Endothelial cell of umbilical vein (primary cell): ENCODE results near the gene HSF2BP. TPM values are rescaled to one million over a fixed set of nuclear protein-coding genes. Genes with fewer than 3 reads are reported as not detected.
A peak's percentile ranks its signal among the peaks of the same experiment; 100 is the strongest.

ENCODE experiments used
- BruUV-seq: library from RNA; stranded (reverse); fragments of 400-500 nt; replicated peaks from 2 replicates; lab custom pipeline; 2021; lab: Mats Ljungman, UMichigan
- CTCF ChIA-PET: fragments of 300-600, 350-600 bp; sonication (Branson Sonifier 250); formaldehyde crosslinking; loops from one replicate; lab custom pipeline; 2021; ENCODE audit warnings: antibody characterized with exemption, inconsistent platforms; lab: Charles Lee
- POLR2A ChIA-PET: fragments of 300-600, 350-600 bp; sonication (Branson Sonifier 250); formaldehyde crosslinking; loops from one replicate; lab custom pipeline; 2021; ENCODE audit warnings: antibody characterized with exemption, inconsistent platforms; lab: Charles Lee
- DNase-seq: peaks from one replicate; pipeline ENCODE4 v3.0.0-alpha.2; 2011; ENCODE audit warnings: low read depth, low spot score
- FAIRE-seq: peaks from 2 replicates; lab custom pipeline; 2011; peaks lifted over from hg19 to GRCh38; lab: Jason Lieb, UNC
- H2AFZ ChIP-seq: 2 replicates; pipeline ENCODE4 v1.6.0; 2012; ENCODE audit warnings: low read depth, low read length, control low read depth, inconsistent platforms
- H3K27ac ChIP-seq: 2 replicates; pipeline ENCODE4 v1.5.1; 2011; ENCODE audit warnings: low read depth, mild to moderate bottlenecking, control low read depth, low read length, moderate library complexity; ENCODE audit not compliant: insufficient read depth
- H3K27me3 ChIP-seq, 2 experiments: 2 replicates each; pipeline versions ENCODE4 v1.6.0 to v1.6.1; 2011; ENCODE audit warnings: low read length in 2 of 2, mixed read lengths in 1 of 2; ENCODE audit not compliant: control insufficient read depth in 2 of 2, insufficient read depth in 2 of 2
- H3K36me3 ChIP-seq, 2 experiments: 2 replicates in 1 of 2; 3 replicates in 1 of 2; pipeline ENCODE4 v1.5.1; 2011; ENCODE audit warnings: low read length in 2 of 2, mild to moderate bottlenecking in 1 of 2, moderate library complexity in 1 of 2; ENCODE audit not compliant: control insufficient read depth in 2 of 2, insufficient read depth in 2 of 2; ENCODE audit errors: extremely low read depth in 1 of 2
- H3K4me1 ChIP-seq: 3 replicates; pipeline ENCODE4 v1.5.1; 2011; ENCODE audit warnings: mild to moderate bottlenecking, low read length; ENCODE audit not compliant: control insufficient read depth, insufficient read depth; ENCODE audit errors: extremely low read depth
- H3K4me2 ChIP-seq: 2 replicates; pipeline ENCODE4 v1.6.1; 2011; ENCODE audit warnings: low read length, control low read depth, mixed read lengths; ENCODE audit not compliant: insufficient read depth
- H3K4me3 ChIP-seq, 3 experiments: fragments of 200-600 bp in 1 of 3; sonication (generic), shearing (Covaris generic) in 1 of 3; replicated peaks in 1 of 3; 2 replicates each; pipeline ENCODE4 v1.5.1; 2011 to 2016; ENCODE audit warnings: control low read depth in 3 of 3, low read length in 3 of 3, mild to moderate bottlenecking in 2 of 3, inconsistent platforms in 1 of 3, low read depth in 1 of 3, moderate library complexity in 1 of 3; ENCODE audit not compliant: insufficient read depth in 1 of 3
- H3K79me2 ChIP-seq: 2 replicates; pipeline ENCODE4 v1.6.0; 2012; ENCODE audit warnings: low read length, inconsistent platforms; ENCODE audit not compliant: control insufficient read depth, insufficient read depth
- H3K9ac ChIP-seq: replicated peaks from 2 replicates; pipeline ENCODE3; 2011; ENCODE audit warnings: low read length, control low read depth; ENCODE audit not compliant: insufficient read depth; ENCODE audit errors: extremely low read depth
- H3K9me1 ChIP-seq: replicated peaks from 3 replicates; pipeline ENCODE4 v1.6.0; 2011; ENCODE audit warnings: mild to moderate bottlenecking, low read length; ENCODE audit not compliant: control insufficient read depth, insufficient read depth; ENCODE audit errors: extremely low read depth
- H3K9me3 ChIP-seq: replicated peaks from 2 replicates; pipeline ENCODE4 v1.5.1; 2012; ENCODE audit warnings: low read length, inconsistent platforms; ENCODE audit not compliant: control insufficient read depth, insufficient read depth
- H4K20me1 ChIP-seq: replicated peaks from 2 replicates; pipeline ENCODE3; 2011; ENCODE audit warnings: mild to moderate bottlenecking, low read length; ENCODE audit not compliant: control insufficient read depth, insufficient read depth; ENCODE audit errors: extremely low read depth
- CTCF ChIP-seq, 2 donors: IDR thresholded peaks; 1 replicate in 1 of 2; 2 replicates in 1 of 2; pipeline ENCODE4 v1.5.1; 2011; ENCODE audit warnings: low read length in 2 of 2, mild to moderate bottlenecking in 2 of 2, moderate library complexity in 2 of 2, control low read depth in 1 of 2, inconsistent platforms in 1 of 2, low read depth in 1 of 2; ENCODE audit not compliant: insufficient read depth in 1 of 2; ENCODE audit errors: extremely low read depth in 1 of 2
- EZH2 ChIP-seq: IDR thresholded peaks from 2 replicates; pipeline ENCODE4 v1.6.1; 2012; ENCODE audit warnings: borderline replicate concordance, low read depth, mild to moderate bottlenecking, moderate library complexity, low read length, inconsistent platforms; ENCODE audit not compliant: severe bottlenecking
- FOS ChIP-seq: IDR thresholded peaks from 2 replicates; pipeline ENCODE4 v1.6.1; 2011; ENCODE audit warnings: mild to moderate bottlenecking, low read length, moderate library complexity, borderline replicate concordance; ENCODE audit not compliant: insufficient read depth
- GATA2 ChIP-seq: IDR thresholded peaks from 2 replicates; pipeline ENCODE4 v1.7.0; 2011; ENCODE audit warnings: low read depth, mild to moderate bottlenecking, moderate library complexity, mixed read lengths, low read length; ENCODE audit not compliant: insufficient read length, insufficient read depth
- JUN ChIP-seq: IDR thresholded peaks from 2 replicates; pipeline ENCODE4 v1.6.1; 2011; ENCODE audit warnings: borderline replicate concordance, low read depth; ENCODE audit not compliant: insufficient read length, insufficient read depth
- MAX ChIP-seq: IDR thresholded peaks from 2 replicates; pipeline ENCODE4 v1.6.1; 2011; ENCODE audit not compliant: insufficient read depth, insufficient read length
- MYC ChIP-seq: IDR thresholded peaks from one replicate; pipeline ENCODE4 v1.6.1; 2011; ENCODE audit warnings: mild to moderate bottlenecking, low read depth, low read length
- POLR2A ChIP-seq: IDR thresholded peaks from 2 replicates; pipeline ENCODE4 v1.6.1; 2012; ENCODE audit warnings: low read depth, mild to moderate bottlenecking, control low read depth, low read length
- POLR2AphosphoS5 ChIP-seq: IDR thresholded peaks from 2 replicates; pipeline ENCODE4 v1.6.1; 2012; ENCODE audit warnings: low read depth, mild to moderate bottlenecking, control low read depth, low read length, moderate library complexity; ENCODE audit not compliant: insufficient read depth
- dilution Hi-C: fragments of 300-500 bp; cut with MboI; formaldehyde crosslinking; loops from one replicate; pipeline ENCODE4 v1.15.0; 2019; ENCODE audit warnings: low sequenced_read_pairs; ENCODE audit not compliant: extremely low pct_ligation_motif_present
- intact Hi-C: fragments of 100-400 bp; cut with micrococcal nuclease; formaldehyde crosslinking; loops from one replicate; pipeline ENCODE4 v1.10.0; 2022
- polyA plus RNA-seq, 4 experiments: library from polyadenylated mRNA; depleted of rRNA in 3 of 4; stranded (reverse) in 3 of 4; unstranded in 1 of 4; fragments of >200 nt; gene quantifications; 2 replicates each; pipeline versions ENCODE4 v1.2.1 to v1.2.3, GENCODE V29; 2011 to 2012; ENCODE audit warnings: missing spikeins in 1 of 4
- total RNA-seq: library from RNA; stranded (reverse); gene quantifications from 2 replicates; pipeline ENCODE4 v1.2.3, GENCODE V29; 2021

Gene HSF2BP
- total and polyA plus RNA-seq, 2 donors (not counting 3 experiments of a cell fraction or from before 2014, with no cell fraction given): 0.41 to 0.55 TPM

GRCh38 chr21:43654806-43655489, 4.3 kb downstream of the HSF2BP start:
- Histone ChIP-seq H3K36me3 (no peaks in the 10 kb centered on the region), H2AFZ (no peak overlapping the region), H3K4me2 (no peak overlapping the region), H3K79me2 (peaks cover 3% of the 10 kb centered on the region), H3K9ac (no peak overlapping the region), H3K27me3 (no peaks in the 10 kb centered on the region), H3K4me1 (peaks cover 36% of the 10 kb centered on the region), H3K9me3 (no peaks in the 10 kb centered on the region), H4K20me1 (no peaks in the 10 kb centered on the region), H3K4me3 (no peak overlapping the region), H3K9me1 (no peaks in the 10 kb centered on the region), H3K27ac (no peak overlapping the region)
- intact Hi-C loops (loop anchor here (5.0 kb wide), 1 partner anchor 323 kb away; no protein-coding TSS in a partner anchor), dilution Hi-C loops (no loop called here)
- peak; percentile 66 for FAIRE-seq
- TF ChIP-seq MAX: no peak
- TF ChIP-seq GATA2: peak; percentile 74
- TF ChIP-seq FOS: peak; percentile 13
- TF ChIP-seq EZH2: no peak
- no peak for TF ChIP-seq CTCF (IDR thresholded peaks at IDR 0.05; ENCODE audit: extremely low read depth in 1 of 2, insufficient read depth in 1 of 2, low read depth in 1 of 2, low read length in 2 of 2)
- TF ChIP-seq JUN: no peak
- TF ChIP-seq POLR2A: no peak
- TF ChIP-seq POLR2AphosphoS5: no peak
- TF ChIP-seq MYC: no peak
- DNase-seq: peak; percentile 22
- no TSS peak for BruUV-seq
- ChIA-PET POLR2A (no interaction called here), CTCF (no interaction called here)
